Measurements from ENCODE around the gene TGIF1. TPM values are rescaled to one million over a fixed set of nuclear protein-coding genes. Genes with fewer than 3 reads are reported as not detected.

The TGIF1 gene
- total and polyA plus RNA-seq, 2 donors (not counting 1 experiment from before 2014, with no cell fraction given) = 30.4 to 140 TPM

- ATAC-seq (ENCODE audit: low read depth) (no peak), DNase-seq (peak; percentile 42)
- Mint-ChIP-seq H3K9me3 (ENCODE audit: insufficient read depth) (peaks cover 5% of the 10 kb centered on the region), H3K4me3 (peak overlapping the region; percentile 55), H3K4me1 (peaks cover 46% of the 10 kb centered on the region), H3K27ac (peak overlapping the region; percentile 93), H3K27me3 (no peaks in the 10 kb centered on the region)
- H3K27ac ChIP-seq (ENCODE audit: low read length in 2 of 2) = peak overlapping the region; percentile 54 to 67
- no peak overlapping the region for H2AFZ ChIP-seq (ENCODE audit: insufficient read depth, low read depth, low read length, poor library complexity, severe bottlenecking)
- WGBS (ENCODE audit: insufficient coverage) = 33% methylated on average over 1 of the region's 2 CpGs
- no peak overlapping the region for H3K9ac ChIP-seq (ENCODE audit: low read length)
- CTCF ChIA-PET = interaction anchor here (0.7 kb wide), 1 partner anchor 44 kb away, joined by 3 read pairs; no protein-coding TSS in a partner anchor
- peaks cover 0 to 3% (median 3%) of the 10 kb centered on the region in 3 donors for H3K9me3 ChIP-seq (ENCODE audit: control extremely low read depth in 1 of 3, control insufficient read depth in 2 of 3, insufficient read depth in 1 of 3, low read length in 2 of 3)
- intact Hi-C loops (cut with micrococcal nuclease) = loop anchor here (2.0 kb wide), 1 partner anchor 194 kb away; no protein-coding TSS in a partner anchor
- H3K4me3 ChIP-seq (ENCODE audit: control extremely low read depth in 1 of 5, extremely low read depth in 1 of 5, insufficient read depth in 1 of 5, low read depth in 2 of 5, low read length in 4 of 5) = no peak overlapping the region
- TF ChIP-seq CTCF (IDR thresholded peaks at IDR 0.05) = no peak
- TF ChIP-seq EZH2 (IDR thresholded peaks at IDR 0.05; ENCODE audit: borderline replicate concordance, insufficient read depth, low read depth, low read length, poor library complexity, severe bottlenecking) = no peak
- no peaks in the 10 kb centered on the region for H3K27me3 ChIP-seq (replicated peaks in 1 of 4; ENCODE audit: control extremely low read depth in 1 of 4, control insufficient read depth in 3 of 4, insufficient read depth in 4 of 4, low read length in 3 of 4)
- H3K36me3 ChIP-seq (replicated peaks in 1 of 2; ENCODE audit: control extremely low read depth in 1 of 2, control insufficient read depth in 1 of 2, extremely low read depth in 1 of 2, insufficient read depth in 2 of 2, low read length in 1 of 2) = no peaks in the 10 kb centered on the region
- POLR2A ChIA-PET = interaction anchor here (0.7 kb wide), 2 partner anchors 53 kb away, joined by 4 to 5 read pairs; no protein-coding TSS in a partner anchor
- H3K79me2 ChIP-seq (ENCODE audit: control insufficient read depth, insufficient read depth, low read length) = no peaks in the 10 kb centered on the region
- no peaks in the 10 kb centered on the region for H4K20me1 ChIP-seq (ENCODE audit: control insufficient read depth, insufficient read depth, low read length, poor library complexity, severe bottlenecking)
- H3K4me1 ChIP-seq (ENCODE audit: control insufficient read depth in 2 of 2, insufficient read depth in 2 of 2, low read length in 2 of 2) = peaks cover 45 to 46% of the 10 kb centered on the region in 2 donors
- H3K4me2 ChIP-seq (replicated peaks; ENCODE audit: low read depth, low read length, poor library complexity, severe bottlenecking) = peak overlapping the region; percentile 49
Measured at GRCh38 chr18:3400567-3401296, 49.2 kb upstream of the TGIF1 start.
